MCF 10A (cell line): ENCODE measurements around the gene KCNJ1. TPM values are rescaled to one million over a fixed set of nuclear protein-coding genes. Genes with fewer than 3 reads are reported as not detected.

Experiments
- BruUV-seq: library from RNA; stranded (reverse); fragments of 400-500 nt; replicated peaks from 2 replicates; lab custom pipeline; 2021; lab: Mats Ljungman, UMichigan
- CTCF ChIA-PET: fragments of 300-600 bp; sonication (Branson Sonifier 250); formaldehyde crosslinking; extraction: SDS; loops from one replicate; lab custom pipeline; 2021; ENCODE audit warnings: antibody characterized with exemption, inconsistent platforms; lab: Yijun Ruan, JAX
- POLR2A ChIA-PET: fragments of 300-600, 350-650 bp; sonication (Branson Sonifier 250); formaldehyde crosslinking; extraction: SDS; loops from one replicate; lab custom pipeline; 2020; ENCODE audit warnings: antibody characterized with exemption, inconsistent platforms; lab: Yijun Ruan, JAX
- DNase-seq: peaks from one replicate; pipeline ENCODE4 v3.0.0-alpha.2; 2018; ENCODE audit not compliant: unreplicated experiment
- H3K27ac Mint-ChIP-seq: one replicate; pipeline ENCODE4 v1.8.0; 2022; ENCODE audit warnings: mild to moderate bottlenecking, low read depth, mixed read lengths; ENCODE audit not compliant: unreplicated experiment
- H3K27me3 Mint-ChIP-seq: one replicate; pipeline ENCODE4 v1.8.0; 2022; ENCODE audit warnings: mixed read lengths; ENCODE audit not compliant: insufficient read depth, unreplicated experiment
- H3K36me3 Mint-ChIP-seq: one replicate; pipeline ENCODE4 v1.8.0; 2022; ENCODE audit warnings: mild to moderate bottlenecking, moderate library complexity, mixed read lengths; ENCODE audit not compliant: insufficient read depth, unreplicated experiment
- H3K4me1 Mint-ChIP-seq: one replicate; pipeline ENCODE4 v1.8.0; 2022; ENCODE audit warnings: mixed read lengths; ENCODE audit not compliant: insufficient read depth, unreplicated experiment
- H3K4me3 Mint-ChIP-seq: one replicate; pipeline ENCODE4 v1.8.0; 2022; ENCODE audit warnings: mild to moderate bottlenecking, moderate library complexity, mixed read lengths; ENCODE audit not compliant: unreplicated experiment
- H3K9me3 Mint-ChIP-seq: one replicate; pipeline ENCODE4 v1.8.0; 2022; ENCODE audit warnings: mixed read lengths; ENCODE audit not compliant: unreplicated experiment
- CTCF ChIP-seq: fragments of 200-600 bp; IDR thresholded peaks from one replicate; pipeline ENCODE4 v1.8.0; 2022; ENCODE audit warnings: antibody characterized with exemption, mild to moderate bottlenecking; ENCODE audit not compliant: unreplicated experiment
- intact Hi-C: fragments of 100-400 bp; cut with micrococcal nuclease; formaldehyde crosslinking; loops from 2 replicates; pipeline ENCODE4 v1.14.1; 2022
- total RNA-seq: library from RNA; stranded (reverse); gene quantifications from 2 replicates; pipeline ENCODE4 v1.2.3, GENCODE V29; 2022

KCNJ1 gene
- total RNA-seq, 1 experiment from 2014 or later = not detected

- Mint-ChIP-seq H3K4me1 (no peaks in the 10 kb centered on the region), H3K9me3 (no peaks in the 10 kb centered on the region), H3K27me3 (no peaks in the 10 kb centered on the region), H3K4me3 (no peak overlapping the region), H3K27ac (no peak overlapping the region), H3K36me3 (no peaks in the 10 kb centered on the region)
- CTCF ChIA-PET = interaction anchor here (0.8 kb wide), 1 partner anchor 10 kb away, joined by 3 read pairs; no protein-coding TSS in a partner anchor
- POLR2A ChIA-PET = interaction anchor here (0.6 kb wide), 1 partner anchor 98 kb away, joined by 3 read pairs; no protein-coding TSS in a partner anchor
- no peak for TF ChIP-seq CTCF
- no TSS peak for BruUV-seq
- DNase-seq = no peak
- intact Hi-C loops = no loop called here
Measured at GRCh38 chr11:128790196-128790595, 76.9 kb downstream of the KCNJ1 start.

- Mint-ChIP-seq H3K9me3 (no peaks in the 10 kb centered on the region), H3K27ac (no peak overlapping the region), H3K36me3 (no peaks in the 10 kb centered on the region), H3K4me3 (no peak overlapping the region), H3K4me1 (no peaks in the 10 kb centered on the region), H3K27me3 (no peaks in the 10 kb centered on the region)
- no TSS peak for BruUV-seq
- no peak for TF ChIP-seq CTCF
- ChIA-PET CTCF (interaction anchor here (0.7 to 0.8 kb wide), 4 partner anchors 9 to 936 kb away, joined by 3 read pairs; no protein-coding TSS in a partner anchor), POLR2A (no interaction called here)
- no peak for DNase-seq
- intact Hi-C loops = no loop called here
Measured at GRCh38 chr11:128789497-128790150, 77.5 kb downstream of the KCNJ1 start.

Other genes with a start within 250 kb of the KCNJ1 start
- gene FLI1, start 173.2 kb downstream of the KCNJ1 start, total RNA-seq = 3.6 and 5.6 TPM in 2 replicates
- gene KCNJ5, start 24.1 kb upstream of the KCNJ1 start, total RNA-seq = not detected in 2 replicates
- 4.5 and 5.8 TPM in 2 replicates for gene TP53AIP1, start 75.6 kb upstream of the KCNJ1 start, total RNA-seq